ENCODE measurements around the gene CSF1.

CSF1 gene

DNA sequence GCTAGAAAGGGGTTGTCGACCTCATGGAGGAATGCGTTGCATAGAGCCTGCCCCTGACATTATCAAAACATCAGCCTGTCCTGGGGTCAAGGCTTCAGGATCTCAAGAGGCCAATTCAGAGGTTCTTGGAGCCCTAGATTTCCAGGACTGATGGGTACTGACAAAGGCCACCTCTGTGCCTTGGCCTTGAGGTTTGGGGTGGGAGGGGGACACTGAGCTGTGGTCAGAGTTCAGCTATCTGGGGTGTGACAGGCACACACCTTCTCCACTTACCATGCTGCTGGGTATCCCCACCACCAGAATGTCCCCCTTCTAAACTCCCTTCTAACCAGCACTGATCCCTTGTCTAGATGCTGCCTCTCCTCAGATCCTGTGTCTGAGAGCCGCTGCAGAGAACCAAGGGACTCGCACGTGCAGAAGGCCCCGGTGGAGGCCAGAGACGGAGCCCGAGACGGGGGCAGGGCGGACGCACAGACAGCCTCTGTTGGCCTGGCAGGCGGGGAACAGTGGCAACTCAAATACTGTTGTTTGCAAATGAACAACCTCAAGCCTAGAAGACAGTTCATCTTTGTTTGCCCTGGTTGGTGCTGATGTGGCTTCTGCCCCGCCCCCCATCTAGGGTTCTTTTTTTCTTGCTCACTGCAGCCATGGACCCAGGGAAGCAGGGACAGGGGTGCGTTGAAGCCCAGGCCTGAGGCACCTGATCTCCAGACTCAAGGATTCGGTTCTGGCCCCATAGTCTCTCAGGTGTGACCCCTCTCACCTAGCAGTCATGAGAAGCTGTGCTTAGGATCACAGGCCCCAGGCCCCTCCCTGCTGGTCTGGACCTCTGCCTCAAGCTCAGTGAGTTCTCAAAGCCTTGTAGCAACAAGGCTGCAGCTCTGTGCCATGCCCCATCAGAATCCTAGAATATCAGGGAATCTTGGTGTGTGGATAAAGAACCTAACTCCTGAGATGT is 28.1 kb upstream of the CSF1 start:
- no peak for DNase-seq (ENCODE audit: low read depth in 2 of 3, low spot score in 2 of 3)

DNA sequence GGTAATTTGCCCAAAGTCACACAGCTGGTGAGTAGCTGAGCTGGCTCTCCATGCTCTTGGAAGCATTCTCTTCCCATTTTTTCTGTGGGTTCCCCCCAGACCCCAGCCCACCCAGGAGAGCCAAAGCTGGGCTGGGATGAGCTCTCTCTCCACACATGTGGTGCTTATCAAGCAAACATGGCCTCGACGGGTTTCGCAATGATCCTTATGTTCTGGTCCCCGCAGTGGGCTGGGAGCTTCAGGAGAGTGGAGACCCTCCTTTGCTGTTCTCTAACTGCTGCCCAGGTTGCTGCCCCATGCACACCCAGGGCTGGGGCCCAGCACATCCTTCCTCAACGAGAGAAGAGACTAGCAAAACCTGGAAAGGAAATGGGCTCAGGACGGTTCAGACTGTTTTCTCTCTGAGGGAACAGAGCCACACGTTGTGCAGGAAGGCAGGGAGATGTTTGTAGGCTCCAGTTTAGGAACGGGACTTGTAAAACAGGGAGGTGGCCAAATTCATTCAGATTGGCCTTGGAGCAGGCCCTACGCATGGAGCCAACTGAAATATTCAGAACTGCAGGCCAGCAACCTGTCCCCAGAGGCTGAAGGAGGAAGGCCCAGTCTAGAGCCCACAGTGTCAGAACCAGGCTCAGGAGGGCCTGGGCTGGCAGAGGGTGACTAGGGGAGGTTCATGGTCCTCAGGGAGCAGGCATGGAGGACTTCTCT is 27.2 kb upstream of the CSF1 start:
- DNase-seq (ENCODE audit: low read depth in 2 of 3, low spot score in 2 of 3): no peak

DNA sequence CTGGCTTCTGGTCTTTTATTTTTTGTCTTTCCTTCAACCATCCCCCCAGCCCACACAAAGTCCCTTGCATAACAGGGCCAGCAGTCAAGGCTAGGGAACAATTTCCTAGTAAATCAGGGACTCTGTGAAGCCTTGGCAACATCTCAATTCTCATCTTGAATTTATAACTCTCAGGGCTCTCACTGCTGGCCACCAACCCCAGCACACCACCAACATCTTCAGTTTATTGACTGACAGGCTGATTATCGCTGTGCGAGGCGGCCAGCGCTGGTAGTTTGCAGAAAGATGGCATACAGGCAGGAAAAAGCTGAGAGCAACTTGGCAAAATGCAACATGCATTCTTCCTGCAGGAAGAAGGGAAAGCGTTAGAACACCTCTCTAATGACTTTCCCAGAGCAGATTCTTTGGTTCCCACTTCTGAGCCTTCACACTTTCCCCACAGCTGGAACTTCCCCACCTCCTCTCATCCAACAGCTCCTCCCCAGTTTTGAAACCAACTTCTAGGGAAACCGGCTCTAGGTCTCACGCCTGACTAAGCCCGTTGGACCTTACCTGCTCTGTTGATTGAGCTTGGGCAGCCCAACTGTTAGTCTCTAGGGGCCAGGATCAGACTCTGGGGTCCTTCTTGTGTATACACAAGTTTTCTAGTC is 26.3 kb upstream of the CSF1 start:
- DNase-seq (ENCODE audit: low read depth in 2 of 3, low spot score in 2 of 3): no peak

DNA sequence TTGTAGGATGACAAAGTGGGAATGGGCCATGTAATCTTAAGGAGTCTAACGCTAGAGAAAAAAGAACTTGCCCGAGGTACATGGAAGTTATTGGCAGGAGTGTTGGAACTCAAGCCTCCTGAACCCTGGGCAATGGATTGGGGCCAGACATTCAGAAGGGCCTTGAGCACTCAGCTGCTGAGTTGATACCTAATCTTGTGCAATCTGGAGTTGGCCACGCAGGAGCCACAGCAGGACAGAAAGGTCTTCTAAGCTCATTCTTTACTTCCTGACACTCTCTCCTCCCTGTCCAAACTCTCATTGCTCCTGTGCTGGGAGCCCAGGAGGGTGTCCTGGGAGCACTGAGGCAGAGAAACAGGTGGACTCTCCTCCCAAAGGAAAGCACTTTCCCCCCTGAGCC is 25.1 kb upstream of the CSF1 start:
- DNase-seq (ENCODE audit: low read depth in 2 of 3, low spot score in 2 of 3): no peak

DNA sequence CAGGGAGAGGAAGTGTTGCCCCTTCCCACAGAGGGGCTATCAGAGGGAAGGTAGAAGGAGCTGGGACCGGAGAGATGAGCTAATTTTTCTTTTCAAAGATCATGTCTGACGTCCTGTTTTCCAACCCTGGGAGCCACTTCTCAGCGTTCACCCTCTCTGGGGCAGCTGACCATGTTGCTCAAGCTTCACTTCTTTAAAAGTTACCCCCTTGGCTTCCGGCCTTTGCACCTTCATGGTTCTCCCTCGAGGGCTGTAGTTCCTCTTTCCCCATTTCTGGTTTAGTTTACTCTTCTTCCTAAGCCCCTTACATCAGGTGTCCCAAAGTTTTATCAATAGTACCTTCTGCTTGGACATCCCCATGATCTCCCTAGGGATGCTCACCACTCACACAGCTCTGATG is 23.8 kb upstream of the CSF1 start:
- DNase-seq (ENCODE audit: low read depth in 2 of 3, low spot score in 2 of 3): no peak

DNA sequence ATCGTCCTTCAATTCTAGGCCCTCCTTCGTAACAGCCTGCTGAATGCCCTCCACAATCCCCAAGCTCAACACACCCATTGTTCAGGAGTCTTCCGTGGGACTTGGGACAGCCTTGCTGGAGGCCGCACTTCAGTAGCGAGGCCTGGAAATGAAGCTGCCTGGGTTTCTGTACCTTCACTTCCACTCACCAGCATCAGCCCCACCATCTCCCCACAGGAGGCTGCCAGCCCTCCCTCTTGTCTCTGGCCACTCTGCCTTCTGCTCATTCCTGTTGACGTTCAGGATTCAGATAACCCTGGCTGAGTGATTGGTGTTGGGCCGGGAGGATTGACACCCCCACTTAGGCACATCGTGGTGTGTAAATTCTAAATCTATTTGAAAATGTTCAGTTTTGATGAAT is 23.4 kb upstream of the CSF1 start:
- DNase-seq (ENCODE audit: low read depth in 2 of 3, low spot score in 2 of 3): no peak

DNA sequence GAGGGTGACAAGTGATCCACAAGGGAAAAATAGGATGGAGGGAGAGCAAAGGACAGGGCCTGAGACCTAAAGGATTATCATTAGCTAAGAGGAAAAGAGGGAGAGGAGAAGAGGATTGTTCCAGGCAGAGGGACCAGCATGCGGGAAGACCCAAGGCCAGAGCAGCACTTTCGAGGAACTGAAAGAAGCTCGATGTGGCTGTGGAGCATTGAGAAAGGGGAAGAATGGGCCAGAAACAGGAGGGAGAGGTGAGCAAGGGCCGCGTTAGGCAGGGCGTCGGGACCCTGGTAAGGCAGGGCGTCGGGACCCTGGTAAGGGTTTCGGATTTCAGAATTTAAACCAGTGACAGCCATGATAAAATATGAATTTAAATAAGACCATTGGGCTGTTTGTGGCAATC is 22.8 kb upstream of the CSF1 start:
- DNase-seq (ENCODE audit: low read depth in 2 of 3, low spot score in 2 of 3): no peak

DNA sequence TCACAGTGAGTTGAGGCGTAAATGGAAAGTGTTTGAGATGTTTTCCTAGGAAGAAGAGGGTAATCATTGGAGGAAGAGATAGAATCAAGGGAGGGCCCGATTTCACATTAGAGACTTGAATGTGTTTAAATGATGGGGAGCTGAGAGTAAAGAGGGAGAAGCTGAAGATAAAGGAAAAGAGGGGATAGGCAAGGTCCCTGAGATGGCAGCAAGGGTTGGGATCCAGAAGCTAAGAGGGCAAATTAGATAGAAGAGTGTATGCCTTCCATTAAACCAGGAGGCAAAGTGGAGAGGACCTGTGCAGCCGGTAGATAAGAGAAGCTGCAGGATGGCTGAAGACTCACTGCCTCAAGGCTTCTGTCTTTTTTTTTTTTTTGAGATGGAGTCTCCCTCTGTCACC is 21.6 kb upstream of the CSF1 start:
- no peak for DNase-seq (ENCODE audit: low read depth in 2 of 3, low spot score in 2 of 3)

DNA sequence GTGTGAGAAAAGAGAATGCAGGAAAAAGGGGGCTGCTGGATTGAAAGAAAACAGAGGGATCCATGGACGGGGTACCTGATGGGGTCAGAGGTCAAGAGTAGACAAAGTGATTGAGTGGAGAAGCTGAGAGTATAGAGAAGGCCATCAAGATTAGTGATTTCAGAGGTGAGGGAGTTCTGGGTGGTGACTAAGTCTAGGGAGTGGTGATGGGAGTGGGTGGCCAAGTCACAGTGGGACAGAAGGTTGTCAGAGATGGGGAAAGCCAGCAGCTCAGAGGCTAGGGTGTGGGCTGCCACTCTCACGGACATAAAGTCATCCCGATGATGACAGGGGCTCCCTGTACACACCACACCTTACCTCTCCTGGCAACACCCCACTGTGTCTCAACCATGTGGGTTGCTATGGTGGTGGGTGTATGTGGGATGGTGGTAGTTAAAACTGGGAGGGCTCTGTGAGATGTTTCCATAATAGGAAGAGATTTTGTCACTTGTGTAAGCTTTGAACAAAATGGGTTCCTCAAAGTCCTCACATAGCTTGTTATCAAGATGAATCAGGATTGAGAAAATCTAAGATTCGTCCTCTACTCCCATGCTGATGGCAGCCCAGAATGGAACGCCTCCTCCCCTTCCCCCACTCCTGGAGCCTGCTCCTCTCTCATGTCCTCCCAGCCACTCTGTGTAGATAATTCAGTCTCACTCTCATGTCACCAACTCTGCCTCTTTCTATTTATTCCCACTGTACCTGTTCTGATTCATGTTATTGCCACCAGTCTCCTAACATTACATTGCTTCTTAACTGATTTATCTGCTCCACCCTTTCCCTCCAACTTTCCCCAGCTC is 20.3 kb upstream of the CSF1 start:
- DNase-seq (ENCODE audit: low read depth in 2 of 3, low spot score in 2 of 3): peak in 1 of 3 experiments; percentile 50

DNA sequence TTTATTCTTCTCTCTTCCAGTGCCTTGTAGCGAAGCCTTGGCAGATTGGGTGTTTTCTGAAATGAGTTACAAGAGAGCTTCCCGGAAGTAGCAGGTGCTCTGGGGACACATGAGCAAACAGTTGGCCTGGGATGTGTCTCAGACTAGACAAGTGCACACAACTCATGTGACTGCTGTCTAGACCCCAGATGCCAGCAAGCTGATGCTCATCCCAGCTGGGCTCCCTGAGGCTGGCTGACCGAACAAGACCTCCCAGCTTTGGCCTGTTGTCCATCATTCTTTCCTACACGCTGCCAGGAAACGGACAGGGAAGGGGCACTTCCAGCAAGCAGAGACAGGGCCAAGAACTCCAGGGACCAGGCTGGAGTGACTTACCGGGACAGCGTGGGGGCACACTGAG is 18.7 kb upstream of the CSF1 start:
- DNase-seq (ENCODE audit: low read depth in 2 of 3, low spot score in 2 of 3): no peak

DNA sequence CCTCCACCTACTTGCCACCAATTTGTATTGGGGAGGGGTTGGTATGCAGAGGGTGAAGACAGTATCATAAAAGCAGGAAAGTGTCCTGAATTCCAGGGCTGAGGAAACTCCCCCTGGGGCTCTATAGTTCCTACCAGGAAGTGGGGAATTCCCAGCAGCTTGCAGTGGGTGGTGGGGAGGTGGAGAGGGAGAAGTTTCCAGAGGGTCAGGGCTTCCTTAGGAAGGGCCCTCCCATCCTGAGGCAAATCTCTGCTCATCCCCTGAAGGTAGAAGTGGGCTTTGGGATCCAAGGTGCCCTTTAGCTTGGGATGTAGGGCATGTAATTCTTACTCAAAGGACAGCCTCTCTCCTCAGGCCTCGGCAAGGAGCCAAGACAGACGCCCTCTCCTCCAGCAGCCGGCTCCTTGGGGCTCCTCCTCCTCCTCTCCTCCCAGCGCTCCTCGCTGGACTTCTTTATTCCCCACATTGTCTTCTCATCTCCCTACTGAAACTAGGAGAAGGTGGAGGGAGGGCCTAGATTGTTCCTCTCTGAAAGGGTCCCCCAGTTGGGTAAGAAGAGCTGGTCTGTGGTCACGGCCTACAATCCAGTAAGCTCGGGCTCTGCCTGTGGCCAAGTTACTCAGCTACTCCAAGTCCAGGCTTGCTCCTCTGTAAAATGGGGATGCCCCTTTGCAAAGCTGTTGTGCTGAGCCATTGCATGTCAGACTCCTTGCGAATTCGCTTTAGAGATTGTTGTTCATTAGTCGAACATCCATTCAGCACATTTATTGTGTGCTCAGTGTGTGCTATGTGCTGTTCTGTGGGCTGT is 17.9 kb upstream of the CSF1 start:
- no peak for DNase-seq (ENCODE audit: low read depth in 2 of 3, low spot score in 2 of 3)

DNA sequence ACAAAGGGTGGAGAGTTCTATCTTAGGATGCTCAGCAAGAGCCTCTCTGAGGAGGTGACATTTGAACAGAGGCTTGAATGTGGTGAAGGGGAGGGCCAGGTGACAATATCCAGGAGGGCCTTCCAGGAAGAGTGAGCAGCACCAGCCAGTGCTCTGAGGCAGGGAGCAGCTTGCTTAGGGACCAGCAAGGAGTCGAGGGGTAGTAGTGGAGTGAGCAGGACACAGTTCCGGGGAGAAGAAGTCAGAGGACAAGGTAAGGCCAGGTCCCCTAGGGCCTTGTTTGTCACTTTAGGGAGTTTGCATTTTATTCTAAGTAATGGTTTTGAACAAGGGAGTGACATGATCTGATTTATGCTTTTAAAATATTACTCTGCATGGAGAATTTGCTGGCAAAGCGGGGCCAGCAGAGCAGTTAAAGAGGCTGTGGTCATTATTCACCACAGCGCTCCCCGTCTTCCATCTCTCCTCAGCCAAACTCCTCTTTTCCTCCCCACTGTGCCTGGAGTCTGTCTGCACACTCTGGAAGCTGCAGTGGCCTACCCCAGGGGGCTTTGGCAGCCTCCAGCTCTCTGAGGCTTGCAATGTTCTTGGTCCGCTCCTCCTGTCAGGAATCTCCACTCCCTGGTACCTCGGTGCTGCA is 17.0 kb upstream of the CSF1 start:
- DNase-seq (ENCODE audit: low read depth in 2 of 3, low spot score in 2 of 3): no peak

DNA sequence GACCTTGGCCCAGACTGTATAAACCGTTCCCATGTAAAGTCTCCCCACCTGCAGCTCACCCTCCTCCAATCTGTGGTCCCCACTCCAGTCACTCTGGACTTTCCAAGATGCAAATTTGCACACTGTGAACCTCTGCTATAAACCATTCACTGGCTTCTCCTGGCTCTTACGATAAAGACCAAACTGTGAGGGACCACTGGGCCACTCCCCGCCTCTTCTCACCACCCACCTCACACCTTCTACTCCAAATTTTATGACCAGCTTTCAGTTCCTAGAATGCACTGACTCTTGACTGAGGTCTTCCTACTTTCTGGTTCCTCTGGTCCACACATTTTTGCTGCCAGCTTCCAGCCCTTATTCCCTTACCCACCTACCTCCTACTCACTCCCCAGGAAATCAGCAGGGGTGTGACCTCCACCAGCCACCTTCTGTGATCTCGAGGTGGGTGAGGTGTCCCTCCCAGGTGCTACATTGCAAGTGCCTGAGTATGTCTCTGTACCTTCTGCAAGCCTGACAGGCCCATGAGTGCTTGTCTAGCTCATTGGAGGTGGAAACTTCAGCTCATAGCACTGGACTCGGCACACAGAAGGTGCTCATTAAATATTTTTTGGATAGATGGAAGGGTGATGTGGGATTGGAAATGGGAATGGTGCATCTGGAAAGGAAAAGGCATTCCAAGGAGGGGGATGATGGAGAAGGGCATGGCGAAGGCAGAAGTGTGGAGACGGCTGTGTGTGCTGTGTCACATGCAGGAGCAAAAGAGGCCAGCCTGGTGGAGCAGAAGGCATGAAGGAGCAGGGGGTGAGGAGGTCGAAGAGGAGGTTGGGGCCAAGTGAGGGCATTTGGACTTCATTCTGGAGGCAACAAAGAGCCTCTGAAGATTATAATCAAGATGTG is 15.6 kb upstream of the CSF1 start:
- DNase-seq (ENCODE audit: low read depth in 2 of 3, low spot score in 2 of 3): no peak

DNA sequence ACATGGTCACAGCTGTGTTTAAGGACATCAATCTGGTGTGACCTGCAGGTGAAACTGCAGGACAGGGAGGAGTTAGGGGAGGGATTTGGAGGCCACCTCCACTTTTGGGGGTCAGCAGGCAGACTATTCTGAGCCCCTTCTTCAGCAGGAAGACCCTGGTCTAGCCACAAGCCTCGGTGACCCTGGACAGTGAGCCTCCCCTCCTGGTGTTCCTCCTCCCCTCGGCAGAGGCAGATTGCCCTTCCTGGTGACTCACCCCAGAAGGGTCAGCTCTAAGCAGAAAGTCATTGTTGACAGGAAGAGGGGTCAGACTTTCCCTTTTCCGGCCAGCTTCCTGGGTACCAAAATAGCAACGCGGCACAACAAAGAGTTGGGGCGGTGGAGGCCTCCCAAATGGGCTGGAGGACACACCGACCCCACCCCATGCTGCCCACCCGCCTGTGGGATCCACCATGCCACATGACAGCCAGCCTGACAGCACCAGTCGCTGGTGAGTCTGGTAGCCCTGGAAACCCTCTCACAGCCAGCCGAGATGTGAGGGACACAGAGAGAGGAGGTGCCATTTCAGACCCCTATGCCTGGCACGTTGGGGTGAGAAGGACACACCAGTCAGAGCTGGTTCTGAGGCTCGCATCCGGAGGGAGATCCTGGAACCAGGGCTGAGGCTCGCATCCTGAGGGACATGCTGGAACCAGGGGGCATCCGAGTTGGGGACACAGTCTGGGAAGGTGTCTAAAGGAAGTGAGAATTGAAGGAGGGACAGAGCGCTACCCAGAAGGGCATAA is 14.7 kb upstream of the CSF1 start:
- no peak for DNase-seq (ENCODE audit: low read depth in 2 of 3, low spot score in 2 of 3)

DNA sequence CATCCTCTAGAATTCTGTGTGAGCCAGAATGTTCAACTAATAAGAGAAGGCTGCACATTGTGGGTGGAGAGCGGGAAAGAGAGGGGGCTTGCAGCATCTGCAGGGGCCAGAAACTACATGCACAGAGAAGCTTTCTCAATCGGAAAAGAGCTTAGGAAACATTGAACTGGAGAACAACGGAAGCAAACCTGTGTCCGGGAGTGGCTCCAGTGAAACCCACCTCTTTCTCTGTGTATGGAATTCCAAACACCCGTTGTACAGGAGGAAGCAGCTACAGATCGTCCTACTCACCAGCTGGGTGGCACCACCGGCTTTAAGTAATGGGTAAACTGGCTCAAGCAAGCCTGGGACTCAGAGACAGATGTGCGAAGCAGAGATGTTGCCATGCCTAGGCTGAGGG is 14.0 kb upstream of the CSF1 start:
- no peak for DNase-seq (ENCODE audit: low read depth in 2 of 3, low spot score in 2 of 3)

DNA sequence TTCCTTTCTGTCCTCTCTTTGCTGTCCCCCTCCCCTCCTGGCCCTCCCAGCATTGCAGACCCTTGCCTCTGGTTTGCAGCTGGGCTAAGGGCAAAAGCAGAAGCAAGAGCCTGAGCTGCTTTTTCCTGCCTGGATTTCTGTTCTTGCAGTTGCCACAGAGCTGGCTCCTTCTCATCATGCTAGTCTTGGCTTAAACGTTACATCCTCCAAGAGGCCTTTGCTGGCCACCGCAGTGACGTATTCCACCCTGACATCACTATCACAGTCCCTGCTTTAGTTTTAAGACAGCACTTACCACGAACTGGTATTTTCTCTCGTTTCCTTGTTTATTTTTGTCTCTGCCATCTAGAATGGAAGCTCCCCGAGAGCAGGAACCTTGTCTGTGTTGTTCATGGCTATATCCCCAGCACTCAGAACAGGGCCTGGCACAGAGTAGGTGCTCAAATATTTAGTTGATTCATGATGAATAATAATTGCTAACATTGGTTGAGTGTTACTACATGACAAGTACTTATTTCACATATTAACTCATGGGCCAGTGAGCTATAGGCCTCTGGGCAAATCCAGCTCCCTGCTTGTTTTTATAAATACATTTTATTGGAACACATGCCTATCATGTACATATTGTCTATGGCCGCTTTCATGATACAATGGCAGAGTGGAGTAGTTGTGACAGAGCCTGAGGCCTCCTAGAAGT is 13.2 kb upstream of the CSF1 start:
- DNase-seq (ENCODE audit: low read depth in 2 of 3, low spot score in 2 of 3): no peak

DNA sequence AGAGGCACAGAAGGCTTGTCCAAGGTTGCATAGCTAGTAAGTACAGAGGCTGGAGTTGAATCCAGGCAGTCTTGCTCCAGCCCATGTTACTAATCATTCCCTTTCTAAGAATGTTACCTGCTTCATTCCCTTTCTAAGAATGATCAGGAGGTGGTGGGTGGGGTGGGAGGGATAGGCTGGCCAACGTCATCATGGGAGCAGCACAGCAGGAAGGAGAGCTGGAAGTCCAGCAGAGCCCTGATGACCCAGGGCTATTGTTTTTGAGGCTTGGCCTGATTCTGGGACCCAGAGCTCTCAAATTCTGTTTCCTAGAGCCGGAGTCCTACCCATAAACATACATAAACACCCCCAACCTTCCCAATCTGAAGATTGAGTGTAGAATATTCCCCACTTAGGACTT is 11.8 kb upstream of the CSF1 start:
- DNase-seq (ENCODE audit: low read depth in 2 of 3, low spot score in 2 of 3): no peak

All from activated CD8-positive, alpha-beta memory T cell treated with anti-CD3 and anti-CD28 coated beads for 48 hours (primary cell).